Thyroid gland (tissue), 4 donors: Measurements from ENCODE around the gene TJP1. TPM values are rescaled to one million over a fixed set of nuclear protein-coding genes. Genes with fewer than 3 reads are reported as not detected.
A peak's percentile ranks its signal among the peaks of the same experiment; 100 is the strongest.

Experiments
- DNase-seq, 2 donors: peaks; one replicate each; pipeline ENCODE4 v3.0.0-alpha.2; 2019
- H3K27ac ChIP-seq, 3 donors: fragments of 200-600 bp; sonication (generic); 1 replicate in 2 of 3; 2 replicates in 1 of 3; pipeline ENCODE4 v1.5.1; 2016 to 2019; ENCODE audit warnings: mild to moderate bottlenecking in 1 of 3, moderate library complexity in 1 of 3
- H3K27me3 ChIP-seq: fragments of 200-600 bp; sonication (generic); one replicate; pipeline ENCODE4 v1.5.1; 2019
- H3K36me3 ChIP-seq, 2 donors: fragments of 200-600 bp; sonication (generic); one replicate each; pipeline ENCODE4 v1.5.1; 2016 to 2019
- H3K4me1 ChIP-seq, 2 donors: fragments of 200-600 bp; sonication (generic); one replicate each; pipeline ENCODE4 v1.5.1; 2017 to 2019
- H3K4me3 ChIP-seq, 3 donors: fragments of 200-600 bp; sonication (generic); replicated peaks in 1 of 3; 1 replicate in 2 of 3; 2 replicates in 1 of 3; pipeline ENCODE4 v1.5.1; 2016; ENCODE audit warnings: mild to moderate bottlenecking in 1 of 3
- H3K9me3 ChIP-seq: fragments of 200-600 bp; sonication (generic); one replicate; pipeline ENCODE4 v1.5.1; 2017
- POLR2A ChIP-seq, 2 donors: fragments of 450-650 bp; IDR thresholded peaks; one replicate each; pipeline ENCODE4 v1.6.1; 2017; ENCODE audit warnings: antibody characterized with exemption in 2 of 2, mild to moderate bottlenecking in 2 of 2, moderate library complexity in 1 of 2
- WGBS, 2 donors: methylation state at CpG; one replicate each; pipeline ENCODE4 v1.1.5; 2017; 5-methylcytosine and 5-hydroxymethylcytosine counted together
- intact Hi-C: fragments of 100-400 bp; cut with DNase I; formaldehyde crosslinking; loops from one replicate; pipeline ENCODE4 v1.15.1; 2023
- total RNA-seq, 4 donors: library from RNA; depleted of rRNA; stranded (reverse); fragments of >200 nt; gene quantifications; one replicate each; pipeline ENCODE4 v1.2.3, GENCODE V29; 2016
- TF ChIP-seq, protein P1 (sequence below), 6 experiments: fragments of 200-600 bp in 3 of 6; fragments of 450-650 bp in 3 of 6; sonication (generic) in 3 of 6; IDR thresholded peaks; one replicate each; pipeline ENCODE4 v1.5.1; 2016 to 2019; ENCODE audit warnings: antibody characterized with exemption in 6 of 6, mild to moderate bottlenecking in 2 of 6, inconsistent platforms in 1 of 6, moderate library complexity in 1 of 6

TJP1 gene
- total RNA-seq, 4 donors from 2014 or later, result 107 to 166 (median 126) TPM

DNA sequence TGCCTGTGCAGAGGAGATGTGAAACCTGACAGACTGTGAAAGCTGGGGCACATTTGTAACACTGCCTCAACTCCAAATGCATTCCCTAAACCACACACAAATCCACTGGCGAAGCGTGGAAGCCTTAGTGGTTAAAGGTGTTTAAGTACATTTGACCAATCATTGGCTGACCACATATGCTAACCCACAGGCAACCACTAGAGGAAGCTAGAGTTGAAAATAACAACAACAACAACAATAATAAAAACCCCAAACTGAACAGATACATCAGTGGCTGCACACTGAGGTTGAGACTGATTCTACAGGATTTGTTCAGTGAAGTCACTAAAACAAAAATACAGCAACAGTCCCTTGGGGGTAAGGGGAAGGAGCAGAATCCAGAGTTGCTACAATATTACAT is 129.7 kb downstream of the TJP1 start:
- Histone ChIP-seq H3K27ac (no peak overlapping the region), H3K9me3 (no peaks in the 10 kb centered on the region), H3K27me3 (no peaks in the 10 kb centered on the region), H3K4me1 (peaks cover 27 to 34% of the 10 kb centered on the region in 2 donors), H3K4me3 (no peak overlapping the region), H3K36me3 (no peaks in the 10 kb centered on the region)
- DNase-seq, result no peak
- no peak for TF ChIP-seq POLR2A (IDR thresholded peaks at IDR 0.05)
- TF ChIP-seq, protein P1, sequence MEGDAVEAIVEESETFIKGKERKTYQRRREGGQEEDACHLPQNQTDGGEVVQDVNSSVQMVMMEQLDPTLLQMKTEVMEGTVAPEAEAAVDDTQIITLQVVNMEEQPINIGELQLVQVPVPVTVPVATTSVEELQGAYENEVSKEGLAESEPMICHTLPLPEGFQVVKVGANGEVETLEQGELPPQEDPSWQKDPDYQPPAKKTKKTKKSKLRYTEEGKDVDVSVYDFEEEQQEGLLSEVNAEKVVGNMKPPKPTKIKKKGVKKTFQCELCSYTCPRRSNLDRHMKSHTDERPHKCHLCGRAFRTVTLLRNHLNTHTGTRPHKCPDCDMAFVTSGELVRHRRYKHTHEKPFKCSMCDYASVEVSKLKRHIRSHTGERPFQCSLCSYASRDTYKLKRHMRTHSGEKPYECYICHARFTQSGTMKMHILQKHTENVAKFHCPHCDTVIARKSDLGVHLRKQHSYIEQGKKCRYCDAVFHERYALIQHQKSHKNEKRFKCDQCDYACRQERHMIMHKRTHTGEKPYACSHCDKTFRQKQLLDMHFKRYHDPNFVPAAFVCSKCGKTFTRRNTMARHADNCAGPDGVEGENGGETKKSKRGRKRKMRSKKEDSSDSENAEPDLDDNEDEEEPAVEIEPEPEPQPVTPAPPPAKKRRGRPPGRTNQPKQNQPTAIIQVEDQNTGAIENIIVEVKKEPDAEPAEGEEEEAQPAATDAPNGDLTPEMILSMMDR (IDR thresholded peaks at IDR 0.05), result no peak
- WGBS, 2 donors, result 47 to 54% methylated on average over 2 of the region's 2 CpGs
- intact Hi-C loops, result no loop called here

DNA sequence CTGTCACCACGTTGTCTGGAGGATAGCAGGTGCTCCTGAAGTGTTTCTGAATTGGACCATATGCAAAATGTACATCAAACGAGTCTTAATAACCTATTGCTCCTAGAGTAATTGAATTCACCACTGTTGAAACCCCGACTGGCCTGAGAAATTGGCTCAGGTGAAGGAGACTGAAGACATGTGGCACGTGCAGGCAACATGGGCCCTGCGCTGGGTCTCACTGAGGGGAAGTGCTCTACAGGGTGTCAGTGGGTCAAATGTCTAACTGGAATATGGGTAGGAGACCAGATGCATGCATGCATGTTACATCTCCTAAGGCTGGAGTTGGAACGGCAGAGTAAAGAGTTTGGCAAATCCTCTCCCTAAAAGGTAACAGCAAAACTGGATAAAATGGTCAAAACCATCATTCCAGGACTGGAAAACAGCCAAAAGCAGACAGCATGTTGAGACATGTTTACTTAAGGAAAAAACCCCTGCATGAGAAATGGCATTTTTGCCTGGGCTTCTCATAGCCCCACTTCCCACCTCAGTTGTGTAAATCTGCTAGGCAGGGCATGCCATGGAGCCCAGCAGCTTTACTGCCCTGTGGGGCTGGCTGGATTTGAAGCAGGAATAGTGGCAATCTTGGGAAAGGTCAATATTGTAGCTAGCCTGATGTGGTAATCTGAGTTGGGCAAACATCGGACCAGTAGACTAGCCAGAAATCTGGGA is 131.3 kb downstream of the TJP1 start:
- Histone ChIP-seq H3K27ac (no peak overlapping the region), H3K27me3 (no peaks in the 10 kb centered on the region), H3K9me3 (no peaks in the 10 kb centered on the region), H3K36me3 (no peaks in the 10 kb centered on the region), H3K4me3 (no peak overlapping the region), H3K4me1 (peaks cover 14 to 22% of the 10 kb centered on the region in 2 donors)
- intact Hi-C loops, result no loop called here
- no peak for DNase-seq
- TF ChIP-seq POLR2A (IDR thresholded peaks at IDR 0.05), result no peak
- TF ChIP-seq, protein P1 (IDR thresholded peaks at IDR 0.05), result no peak
- 77% methylated on average over 7 of the region's 7 CpGs for WGBS, 2 donors

GRCh38 chr15:29689287-29689986 is 132.8 kb downstream of the TJP1 start:
- no peaks in the 10 kb centered on the region for H3K27me3 ChIP-seq
- no peak overlapping the region for H3K4me3 ChIP-seq
- H3K4me1 ChIP-seq, result peaks cover 14 to 21% of the 10 kb centered on the region in 2 donors
- TF ChIP-seq, protein P1 (IDR thresholded peaks at IDR 0.05), result no peak
- TF ChIP-seq POLR2A (IDR thresholded peaks at IDR 0.05), result no peak
- intact Hi-C loops, result no loop called here
- no peak for DNase-seq
- no peak overlapping the region for H3K27ac ChIP-seq
- H3K9me3 ChIP-seq, result no peaks in the 10 kb centered on the region
- no peaks in the 10 kb centered on the region for H3K36me3 ChIP-seq
- WGBS, 2 donors, result 66 to 90% methylated on average over 2 to 4 of the region's 6 CpGs

GRCh38 chr15:29688506-29689286 is 133.6 kb downstream of the TJP1 start:
- Histone ChIP-seq H3K4me1 (peaks cover 14 to 21% of the 10 kb centered on the region in 2 donors), H3K4me3 (no peak overlapping the region), H3K9me3 (no peaks in the 10 kb centered on the region), H3K27ac (no peak overlapping the region), H3K27me3 (no peaks in the 10 kb centered on the region), H3K36me3 (no peaks in the 10 kb centered on the region)
- peak; percentile 74 for DNase-seq
- 50 to 55% methylated on average over 21 to 24 of the region's 26 CpGs for WGBS, 2 donors
- intact Hi-C loops, result no loop called here
- TF ChIP-seq, protein P1 (IDR thresholded peaks at IDR 0.05), result no peak
- no peak for TF ChIP-seq POLR2A (IDR thresholded peaks at IDR 0.05)
